K562 treated with DMSO at 1 percent for 48 hours (cell line): Measurements from ENCODE around the gene CNGA2. TPM values are rescaled to one million over a fixed set of nuclear protein-coding genes. Genes with fewer than 3 reads are reported as not detected.

Experiments used
- total RNA-seq: library from RNA; unstranded; fragments of 300-600 nt; gene quantifications from 2 replicates; pipeline ENCODE4 v1.2.3, GENCODE V29; 2022; ENCODE audit warnings: low replicate concordance; ENCODE audit errors: extremely low read depth

CNGA2 gene
- total RNA-seq = not detected in 2 replicates

DNA sequence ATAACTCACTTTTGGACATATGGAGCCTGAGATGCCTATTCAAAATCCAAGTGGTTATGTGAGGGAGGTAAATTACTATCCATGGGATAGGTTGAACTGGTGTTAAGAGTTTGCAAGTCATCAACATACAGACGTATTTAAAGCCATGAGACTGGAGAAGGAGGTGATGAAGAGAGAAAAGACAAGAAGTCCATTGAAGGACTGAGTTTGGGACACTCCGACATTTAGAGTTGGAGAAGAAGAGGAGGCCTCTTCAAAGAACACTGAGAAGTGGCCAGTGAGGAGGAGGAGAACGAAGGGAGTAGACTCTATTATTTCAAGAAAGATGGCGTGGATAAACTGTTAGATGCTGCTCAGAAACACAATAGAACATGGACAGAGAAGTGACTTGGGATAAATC, at the start of gene CNGA2:
Gene CNGA2 (plus strand): TSS at position 301 of the 400 bp plus-strand sequence. CDS start 3,738 bp downstream, outside the sequence.

DNA sequence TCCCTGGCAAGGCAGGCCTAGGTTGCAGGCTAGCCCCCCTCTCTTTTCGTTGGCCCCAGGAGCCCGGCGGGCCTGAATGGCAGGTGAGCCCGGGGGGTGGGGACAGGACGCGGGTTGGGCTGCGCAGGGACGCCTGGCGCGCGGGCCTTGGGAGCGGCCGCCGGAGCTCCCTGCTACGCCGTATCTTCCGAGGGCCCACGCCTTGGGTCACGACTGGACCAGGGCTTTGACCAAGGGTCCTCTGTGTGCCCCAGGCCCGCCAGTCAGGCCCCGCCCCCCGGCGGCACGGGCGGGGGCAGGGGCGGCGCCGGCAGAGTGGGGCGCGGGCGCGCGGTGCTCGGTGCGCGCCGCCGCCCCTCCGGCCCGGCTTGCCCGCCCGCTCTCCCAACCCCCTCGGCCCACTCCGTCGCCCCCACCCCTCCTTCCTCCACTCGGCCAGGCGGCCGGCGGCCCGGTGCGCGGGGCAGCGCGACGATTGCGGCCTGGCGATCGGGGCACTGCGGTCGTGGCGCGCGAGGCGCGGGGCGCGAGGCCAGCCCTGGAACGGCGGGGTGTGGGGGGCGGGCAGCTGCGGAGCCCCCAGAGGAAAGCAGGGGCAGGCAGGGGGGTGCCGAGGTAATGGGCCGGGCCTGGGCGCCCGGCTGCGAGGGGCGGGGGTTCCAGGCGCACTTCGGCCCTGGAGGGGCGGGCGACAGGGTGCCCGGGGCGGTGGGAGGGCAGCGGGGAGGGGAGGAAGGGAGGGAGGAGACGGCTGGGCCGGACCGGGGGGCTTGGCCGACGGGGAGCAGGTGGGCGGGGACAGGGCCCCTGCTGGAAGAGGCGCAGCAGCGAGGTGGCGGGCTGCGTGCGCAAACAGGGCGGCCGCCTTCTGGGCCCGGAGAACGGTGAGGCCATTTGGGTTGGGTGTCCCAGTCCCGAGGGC, 39.6 kb upstream of the CNGA2 start, which contains the start of gene PRRG3:
Gene PRRG3 (plus strand): TSS at position 798 of the 922 bp plus-strand sequence. CDS start 3,357 bp downstream, outside the sequence.

GRCh38 chrX:151715752-151716151, 18.8 kb upstream of the CNGA2 start, which contains the start of gene FATE1:
TSS of gene FATE1 (plus strand) at chrX:151716035. CDS start at chrX:151716120, 85 bp downstream.

Other genes with a start within 250 kb of the CNGA2 start
- gene PASD1, start 171.1 kb upstream of the CNGA2 start, total RNA-seq = not detected in 2 replicates
- not detected in 2 replicates for gene PRRG3, start 39.3 kb upstream of the CNGA2 start, total RNA-seq
- not detected in 2 replicates for gene FATE1, start 18.7 kb upstream of the CNGA2 start, total RNA-seq
- gene MAGEA4, start 178.1 kb downstream of the CNGA2 start, total RNA-seq = not detected in 2 replicates
- gene GABRE, start 239.9 kb downstream of the CNGA2 start, total RNA-seq = not detected in 2 replicates